ENCODE measurements around the gene F11.
"Not testable (repeated sequence)": the region's sequence is repeated elsewhere in the genome, so short reads cannot be mapped to it uniquely, and the experiment has no call there.

Gene F11

GRCh38 chr4:186242031-186242430 lies 24.0 kb upstream of the F11 start:
- POLR2A ChIA-PET, result not testable (repeated sequence)
- 95% methylated on average over 6 of the region's 10 CpGs for WGBS (ENCODE audit: insufficient coverage)

GRCh38 chr4:186243331-186243730 lies 22.7 kb upstream of the F11 start:
- no peaks in the 10 kb centered on the region for H3K27me3 ChIP-seq (replicated peaks in 2 of 5; ENCODE audit: control insufficient read depth in 4 of 5, insufficient read depth in 5 of 5, low read length in 4 of 5)
- 92% methylated on average over 2 of the region's 2 CpGs for WGBS (ENCODE audit: insufficient coverage)
- no peaks in the 10 kb centered on the region for H3K36me3 ChIP-seq (ENCODE audit: control insufficient read depth in 4 of 4, insufficient read depth in 4 of 4, low read length in 3 of 4)
- ChIA-PET POLR2A (no interaction called here), CTCF (no interaction called here)
- no peak overlapping the region for H3K27ac ChIP-seq (ENCODE audit: insufficient read depth in 1 of 2, low read depth in 1 of 2, low read length in 2 of 2, poor library complexity in 1 of 2, severe bottlenecking in 2 of 2)
- H3K4me3 ChIP-seq (ENCODE audit: control insufficient read depth in 1 of 7, extremely low read depth in 1 of 7, insufficient read depth in 4 of 7, low read depth in 2 of 7, low read length in 6 of 7), result no peak overlapping the region
- peaks cover 0 to 4% (median 0%) of the 10 kb centered on the region in 5 experiments for H3K9me3 ChIP-seq (ENCODE audit: control extremely low read depth in 1 of 5, control insufficient read depth in 4 of 5, insufficient read depth in 2 of 5, low read depth in 1 of 5, low read length in 4 of 5)
- H3K4me1 ChIP-seq (ENCODE audit: control extremely low read depth in 1 of 4, control insufficient read depth in 4 of 4, insufficient read depth in 4 of 4, low read length in 3 of 4), result no peaks in the 10 kb centered on the region
- DNase-seq, result no peak

More at GRCh38 chr4:186242031-186242430, 24.0 kb upstream of the F11 start:
- H3K4me3 ChIP-seq (ENCODE audit: control insufficient read depth in 1 of 7, extremely low read depth in 1 of 7, insufficient read depth in 4 of 7, low read depth in 2 of 7, low read length in 6 of 7); DNase-seq; H3K27ac ChIP-seq (ENCODE audit: insufficient read depth in 1 of 2, low read depth in 1 of 2, low read length in 2 of 2, poor library complexity in 1 of 2, severe bottlenecking in 2 of 2); H3K9me3 ChIP-seq (ENCODE audit: control extremely low read depth in 1 of 5, control insufficient read depth in 4 of 5, insufficient read depth in 2 of 5, low read depth in 1 of 5, low read length in 4 of 5); H3K36me3 ChIP-seq (ENCODE audit: control insufficient read depth in 4 of 4, insufficient read depth in 4 of 4, low read length in 3 of 4); H3K27me3 ChIP-seq (replicated peaks in 2 of 5; ENCODE audit: control insufficient read depth in 4 of 5, insufficient read depth in 5 of 5, low read length in 4 of 5); CTCF ChIA-PET; H3K4me1 ChIP-seq (ENCODE audit: control extremely low read depth in 1 of 4, control insufficient read depth in 4 of 4, insufficient read depth in 4 of 4, low read length in 3 of 4): not testable (repeated sequence)

- peaks cover 0 to 4% (median 0%) of the 10 kb centered on the region in 5 experiments for H3K9me3 ChIP-seq (ENCODE audit: control extremely low read depth in 1 of 5, control insufficient read depth in 4 of 5, insufficient read depth in 2 of 5, low read depth in 1 of 5, low read length in 4 of 5)
- no peaks in the 10 kb centered on the region for H3K4me1 ChIP-seq (ENCODE audit: control extremely low read depth in 1 of 4, control insufficient read depth in 4 of 4, insufficient read depth in 4 of 4, low read length in 3 of 4)
- ChIA-PET POLR2A (no interaction called here), CTCF (no interaction called here)
- H3K27ac ChIP-seq (ENCODE audit: insufficient read depth in 1 of 2, low read depth in 1 of 2, low read length in 2 of 2, poor library complexity in 1 of 2, severe bottlenecking in 2 of 2), result no peak overlapping the region
- 96% methylated on average over 4 of the region's 5 CpGs for WGBS (ENCODE audit: insufficient coverage)
- H3K36me3 ChIP-seq (ENCODE audit: control insufficient read depth in 4 of 4, insufficient read depth in 4 of 4, low read length in 3 of 4), result no peaks in the 10 kb centered on the region
- no peak overlapping the region for H3K4me3 ChIP-seq (ENCODE audit: control insufficient read depth in 1 of 7, extremely low read depth in 1 of 7, insufficient read depth in 4 of 7, low read depth in 2 of 7, low read length in 6 of 7)
- H3K27me3 ChIP-seq (replicated peaks in 2 of 5; ENCODE audit: control insufficient read depth in 4 of 5, insufficient read depth in 5 of 5, low read length in 4 of 5), result no peaks in the 10 kb centered on the region
- no peak for DNase-seq
Measured at GRCh38 chr4:186244835-186245234, 21.2 kb upstream of the F11 start.

GRCh38 chr4:186247062-186247752 lies 18.8 kb upstream of the F11 start:
- H3K9me3 ChIP-seq (ENCODE audit: control extremely low read depth in 1 of 5, control insufficient read depth in 4 of 5, insufficient read depth in 2 of 5, low read depth in 1 of 5, low read length in 4 of 5); H3K27me3 ChIP-seq (replicated peaks in 2 of 5; ENCODE audit: control insufficient read depth in 4 of 5, insufficient read depth in 5 of 5, low read length in 4 of 5): not testable (repeated sequence)
- 96% methylated on average over 6 of the region's 9 CpGs for WGBS (ENCODE audit: insufficient coverage)

GRCh38 chr4:186248643-186249042 lies 17.3 kb upstream of the F11 start:
- CTCF ChIA-PET, result no interaction called here
- WGBS (ENCODE audit: insufficient coverage), result 40% methylated on average over 1 of the region's 1 CpG
- H3K9me3 ChIP-seq (ENCODE audit: control extremely low read depth in 1 of 5, control insufficient read depth in 4 of 5, insufficient read depth in 2 of 5, low read depth in 1 of 5, low read length in 4 of 5), result peaks cover 0 to 4% (median 0%) of the 10 kb centered on the region in 5 experiments

More at GRCh38 chr4:186247062-186247752, 18.8 kb upstream of the F11 start:
- POLR2A ChIA-PET; H3K36me3 ChIP-seq (ENCODE audit: control insufficient read depth in 4 of 4, insufficient read depth in 4 of 4, low read length in 3 of 4); H3K4me1 ChIP-seq (ENCODE audit: control extremely low read depth in 1 of 4, control insufficient read depth in 4 of 4, insufficient read depth in 4 of 4, low read length in 3 of 4); CTCF ChIA-PET; H3K4me3 ChIP-seq (ENCODE audit: control insufficient read depth in 1 of 7, extremely low read depth in 1 of 7, insufficient read depth in 4 of 7, low read depth in 2 of 7, low read length in 6 of 7); H3K27ac ChIP-seq (ENCODE audit: insufficient read depth in 1 of 2, low read depth in 1 of 2, low read length in 2 of 2, poor library complexity in 1 of 2, severe bottlenecking in 2 of 2); DNase-seq: not testable (repeated sequence)

GRCh38 chr4:186249785-186250754 lies 15.9 kb upstream of the F11 start:
- no peaks in the 10 kb centered on the region for H3K9me3 ChIP-seq (ENCODE audit: control extremely low read depth in 1 of 5, control insufficient read depth in 4 of 5, insufficient read depth in 2 of 5, low read depth in 1 of 5, low read length in 4 of 5)
- ChIA-PET POLR2A (interaction anchor here (0.6 kb wide), 1 partner anchor 253 kb away, joined by 3 read pairs; no protein-coding TSS in a partner anchor), CTCF (no interaction called here)
- peaks cover 0 to 4% (median 0%) of the 10 kb centered on the region in 5 experiments for H3K27me3 ChIP-seq (replicated peaks in 2 of 5; ENCODE audit: control insufficient read depth in 4 of 5, insufficient read depth in 5 of 5, low read length in 4 of 5)
- no peaks in the 10 kb centered on the region for H3K36me3 ChIP-seq (ENCODE audit: control insufficient read depth in 4 of 4, insufficient read depth in 4 of 4, low read length in 3 of 4)
- 68% methylated on average over 6 of the region's 8 CpGs for WGBS (ENCODE audit: insufficient coverage)
- no peak overlapping the region for H3K4me3 ChIP-seq (ENCODE audit: control insufficient read depth in 1 of 7, extremely low read depth in 1 of 7, insufficient read depth in 4 of 7, low read depth in 2 of 7, low read length in 6 of 7)
- H3K27ac ChIP-seq (ENCODE audit: insufficient read depth in 1 of 2, low read depth in 1 of 2, low read length in 2 of 2, poor library complexity in 1 of 2, severe bottlenecking in 2 of 2), result no peak overlapping the region
- no peaks in the 10 kb centered on the region for H3K4me1 ChIP-seq (ENCODE audit: control extremely low read depth in 1 of 4, control insufficient read depth in 4 of 4, insufficient read depth in 4 of 4, low read length in 3 of 4)
- no peak for DNase-seq

More at GRCh38 chr4:186248643-186249042, 17.3 kb upstream of the F11 start:
- no peaks in the 10 kb centered on the region for H3K4me1 ChIP-seq (ENCODE audit: control extremely low read depth in 1 of 4, control insufficient read depth in 4 of 4, insufficient read depth in 4 of 4, low read length in 3 of 4)
- no peak for DNase-seq
- H3K36me3 ChIP-seq (ENCODE audit: control insufficient read depth in 4 of 4, insufficient read depth in 4 of 4, low read length in 3 of 4), result no peaks in the 10 kb centered on the region
- no peak overlapping the region for H3K4me3 ChIP-seq (ENCODE audit: control insufficient read depth in 1 of 7, extremely low read depth in 1 of 7, insufficient read depth in 4 of 7, low read depth in 2 of 7, low read length in 6 of 7)
- H3K27me3 ChIP-seq (replicated peaks in 2 of 5; ENCODE audit: control insufficient read depth in 4 of 5, insufficient read depth in 5 of 5, low read length in 4 of 5), result peaks cover 0 to 4% (median 0%) of the 10 kb centered on the region in 5 experiments
- POLR2A ChIA-PET, result no interaction called here
- no peak overlapping the region for H3K27ac ChIP-seq (ENCODE audit: insufficient read depth in 1 of 2, low read depth in 1 of 2, low read length in 2 of 2, poor library complexity in 1 of 2, severe bottlenecking in 2 of 2)

- Histone ChIP-seq H3K27me3 (replicated peaks in 2 of 5; ENCODE audit: control insufficient read depth in 4 of 5, insufficient read depth in 5 of 5, low read length in 4 of 5) (peaks cover 0 to 4% (median 0%) of the 10 kb centered on the region in 5 experiments), H3K36me3 (ENCODE audit: control insufficient read depth in 4 of 4, insufficient read depth in 4 of 4, low read length in 3 of 4) (no peaks in the 10 kb centered on the region), H3K4me3 (ENCODE audit: control insufficient read depth in 1 of 7, extremely low read depth in 1 of 7, insufficient read depth in 4 of 7, low read depth in 2 of 7, low read length in 6 of 7) (no peak overlapping the region), H3K4me1 (ENCODE audit: control extremely low read depth in 1 of 4, control insufficient read depth in 4 of 4, insufficient read depth in 4 of 4, low read length in 3 of 4) (no peaks in the 10 kb centered on the region), H3K27ac (ENCODE audit: insufficient read depth in 1 of 2, low read depth in 1 of 2, low read length in 2 of 2, poor library complexity in 1 of 2, severe bottlenecking in 2 of 2) (no peak overlapping the region), H3K9me3 (ENCODE audit: control extremely low read depth in 1 of 5, control insufficient read depth in 4 of 5, insufficient read depth in 2 of 5, low read depth in 1 of 5, low read length in 4 of 5) (no peaks in the 10 kb centered on the region)
- CTCF ChIA-PET, result no interaction called here
- WGBS (ENCODE audit: insufficient coverage), result 83% methylated on average over 1 of the region's 2 CpGs
- POLR2A ChIA-PET, result no interaction called here
- no peak for DNase-seq
Measured at GRCh38 chr4:186250760-186251159, 15.2 kb upstream of the F11 start.
